Measurements from ENCODE around the gene ZNF668.

ZNF668 gene

DNA sequence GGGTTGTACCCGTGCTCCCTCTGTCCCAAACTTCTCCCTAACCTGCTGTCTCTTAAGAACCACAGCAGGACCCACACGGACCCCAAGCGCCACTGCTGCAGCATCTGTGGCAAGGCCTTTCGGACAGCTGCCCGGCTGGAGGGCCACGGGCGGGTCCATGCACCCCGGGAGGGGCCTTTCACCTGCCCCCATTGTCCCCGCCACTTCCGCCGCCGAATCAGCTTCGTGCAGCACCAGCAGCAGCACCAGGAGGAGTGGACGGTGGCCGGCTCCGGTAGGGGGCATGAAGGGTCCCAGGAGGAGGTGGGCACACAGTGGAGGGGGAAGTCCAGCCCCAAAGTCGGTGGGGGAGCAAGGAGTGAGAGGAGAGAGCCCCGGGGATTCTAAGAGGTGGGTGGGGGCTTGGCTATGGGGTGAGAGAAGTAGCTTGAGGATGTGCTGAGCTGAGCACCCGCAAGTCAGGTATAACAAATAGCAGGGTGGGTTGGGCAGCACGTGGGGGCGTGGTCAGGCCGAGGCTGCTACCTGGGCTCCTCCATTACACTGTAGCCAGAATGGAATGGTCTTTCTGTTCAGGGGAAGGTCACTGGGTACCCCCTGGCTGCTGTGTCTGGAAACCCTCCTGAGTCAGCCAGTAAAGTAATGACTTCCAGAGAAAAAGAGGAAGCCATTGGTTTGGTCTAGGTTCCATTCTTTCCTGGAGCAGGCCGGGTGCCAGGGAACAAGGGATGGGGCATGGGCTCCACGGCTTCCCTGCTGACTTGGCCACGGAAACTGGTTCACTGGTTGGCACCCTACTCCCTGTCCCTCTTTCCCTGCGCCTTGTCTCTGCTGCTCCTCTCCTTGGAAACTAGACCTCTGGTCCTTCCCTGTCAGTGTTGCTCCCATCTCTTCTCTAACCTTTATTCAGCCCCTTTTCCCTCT, 7.7 kb upstream of the ZNF668 start:
- DNase-seq: no peak

DNA sequence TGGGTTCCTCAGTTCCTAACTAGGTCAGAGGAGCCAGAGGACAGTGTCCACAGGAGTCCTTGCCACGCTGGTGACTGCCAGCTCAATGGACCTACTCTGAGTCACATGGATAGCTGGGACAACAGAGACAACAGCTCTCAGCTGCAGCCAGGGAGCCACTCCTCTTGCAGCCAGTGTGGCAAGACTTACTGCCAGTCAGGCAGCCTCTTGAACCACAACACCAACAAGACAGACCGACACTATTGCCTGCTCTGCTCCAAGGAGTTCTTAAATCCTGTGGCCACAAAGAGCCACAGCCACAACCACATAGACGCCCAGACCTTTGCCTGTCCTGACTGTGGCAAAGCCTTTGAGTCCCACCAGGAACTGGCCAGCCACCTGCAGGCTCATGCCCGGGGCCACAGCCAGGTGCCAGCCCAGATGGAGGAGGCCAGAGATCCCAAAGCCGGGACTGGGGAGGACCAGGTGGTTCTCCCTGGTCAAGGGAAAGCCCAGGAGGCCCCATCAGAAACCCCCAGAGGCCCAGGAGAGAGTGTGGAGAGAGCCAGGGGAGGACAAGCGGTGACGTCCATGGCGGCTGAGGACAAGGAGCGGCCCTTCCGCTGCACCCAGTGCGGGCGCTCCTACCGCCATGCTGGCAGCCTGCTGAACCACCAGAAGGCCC, 6.8 kb upstream of the ZNF668 start:
- DNase-seq: no peak

DNA sequence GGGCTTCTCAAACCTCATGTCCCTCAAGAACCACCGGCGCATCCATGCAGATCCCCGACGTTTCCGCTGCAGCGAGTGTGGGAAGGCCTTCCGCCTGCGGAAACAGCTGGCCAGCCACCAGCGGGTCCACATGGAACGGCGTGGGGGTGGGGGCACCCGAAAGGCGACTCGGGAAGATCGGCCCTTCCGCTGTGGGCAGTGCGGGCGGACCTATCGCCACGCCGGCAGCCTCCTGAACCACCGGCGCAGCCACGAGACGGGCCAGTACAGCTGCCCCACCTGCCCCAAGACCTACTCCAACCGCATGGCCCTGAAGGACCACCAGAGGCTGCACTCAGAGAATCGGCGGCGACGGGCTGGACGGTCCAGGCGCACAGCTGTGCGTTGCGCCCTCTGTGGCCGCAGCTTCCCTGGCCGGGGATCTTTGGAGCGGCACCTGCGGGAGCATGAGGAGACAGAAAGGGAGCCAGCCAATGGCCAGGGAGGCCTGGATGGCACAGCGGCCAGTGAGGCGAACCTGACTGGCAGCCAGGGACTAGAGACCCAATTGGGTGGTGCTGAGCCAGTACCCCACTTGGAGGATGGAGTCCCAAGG, 6.1 kb upstream of the ZNF668 start:
- DNase-seq: no peak

DNA sequence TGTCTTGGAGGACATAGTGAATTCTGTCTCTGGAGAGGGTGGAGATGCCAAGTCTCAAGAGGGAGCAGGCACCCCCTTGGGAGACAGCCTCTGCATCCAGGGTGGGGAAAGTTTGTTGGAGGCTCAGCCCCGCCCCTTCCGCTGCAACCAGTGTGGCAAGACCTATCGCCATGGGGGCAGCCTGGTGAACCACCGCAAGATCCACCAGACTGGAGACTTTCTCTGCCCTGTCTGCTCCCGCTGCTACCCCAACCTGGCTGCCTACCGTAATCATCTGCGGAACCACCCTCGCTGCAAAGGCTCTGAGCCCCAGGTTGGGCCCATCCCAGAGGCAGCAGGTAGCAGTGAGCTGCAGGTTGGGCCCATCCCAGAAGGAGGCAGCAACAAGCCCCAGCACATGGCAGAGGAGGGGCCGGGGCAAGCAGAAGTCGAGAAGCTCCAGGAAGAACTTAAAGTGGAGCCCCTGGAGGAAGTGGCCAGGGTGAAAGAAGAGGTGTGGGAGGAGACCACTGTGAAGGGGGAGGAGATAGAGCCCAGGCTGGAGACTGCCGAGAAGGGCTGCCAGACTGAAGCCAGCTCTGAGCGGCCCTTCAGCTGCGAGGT, 5.4 kb upstream of the ZNF668 start:
- no peak for DNase-seq

DNA sequence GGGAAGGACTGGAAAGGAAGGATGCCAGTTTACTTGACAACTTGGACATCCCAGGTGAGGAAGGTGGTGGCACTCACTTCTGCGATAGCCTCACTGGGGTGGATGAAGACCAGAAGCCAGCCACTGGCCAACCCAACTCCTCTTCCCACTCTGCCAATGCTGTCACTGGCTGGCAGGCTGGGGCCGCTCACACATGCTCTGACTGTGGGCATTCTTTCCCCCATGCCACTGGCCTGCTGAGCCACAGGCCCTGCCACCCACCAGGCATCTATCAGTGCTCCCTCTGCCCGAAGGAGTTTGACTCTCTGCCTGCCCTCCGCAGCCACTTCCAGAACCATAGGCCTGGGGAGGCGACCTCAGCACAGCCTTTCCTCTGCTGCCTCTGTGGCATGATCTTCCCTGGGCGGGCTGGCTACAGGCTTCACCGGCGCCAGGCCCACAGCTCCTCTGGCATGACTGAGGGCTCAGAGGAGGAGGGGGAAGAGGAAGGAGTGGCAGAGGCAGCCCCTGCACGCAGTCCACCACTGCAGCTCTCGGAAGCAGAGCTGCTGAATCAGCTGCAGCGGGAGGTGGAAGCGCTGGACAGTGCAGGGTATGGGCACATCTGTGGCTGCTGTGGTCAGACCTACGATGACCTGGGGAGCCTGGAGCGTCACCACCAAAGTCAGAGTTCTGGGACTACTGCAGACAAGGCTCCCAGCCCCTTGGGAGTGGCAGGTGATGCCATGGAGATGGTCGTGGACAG, 4.7 kb upstream of the ZNF668 start:
- DNase-seq: no peak

DNA sequence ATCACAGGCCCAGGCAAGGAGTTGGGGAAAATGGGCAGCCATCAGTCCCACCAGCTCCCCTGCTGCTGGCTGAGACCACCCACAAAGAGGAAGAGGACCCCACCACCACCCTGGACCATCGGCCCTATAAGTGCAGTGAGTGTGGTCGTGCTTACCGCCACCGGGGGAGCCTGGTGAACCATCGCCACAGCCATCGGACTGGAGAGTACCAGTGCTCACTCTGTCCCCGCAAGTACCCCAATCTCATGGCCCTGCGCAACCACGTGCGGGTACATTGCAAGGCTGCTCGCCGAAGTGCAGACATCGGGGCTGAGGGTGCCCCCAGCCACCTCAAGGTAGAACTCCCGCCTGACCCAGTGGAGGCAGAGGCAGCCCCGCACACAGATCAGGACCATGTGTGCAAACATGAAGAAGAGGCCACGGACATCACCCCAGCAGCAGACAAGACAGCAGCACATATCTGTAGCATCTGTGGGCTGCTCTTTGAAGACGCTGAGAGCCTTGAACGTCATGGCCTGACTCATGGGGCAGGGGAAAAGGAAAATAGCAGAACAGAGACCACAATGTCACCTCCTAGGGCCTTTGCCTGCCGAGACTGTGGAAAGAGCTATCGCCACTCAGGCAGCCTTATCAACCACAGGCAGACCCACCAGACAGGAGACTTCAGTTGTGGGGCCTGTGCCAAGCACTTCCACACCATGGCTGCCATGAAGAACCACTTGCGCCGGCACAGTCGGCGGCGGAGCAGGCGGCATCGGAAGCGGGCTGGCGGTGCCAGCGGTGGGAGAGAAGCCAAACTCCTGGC, 3.8 kb upstream of the ZNF668 start:
- no peak for DNase-seq

DNA sequence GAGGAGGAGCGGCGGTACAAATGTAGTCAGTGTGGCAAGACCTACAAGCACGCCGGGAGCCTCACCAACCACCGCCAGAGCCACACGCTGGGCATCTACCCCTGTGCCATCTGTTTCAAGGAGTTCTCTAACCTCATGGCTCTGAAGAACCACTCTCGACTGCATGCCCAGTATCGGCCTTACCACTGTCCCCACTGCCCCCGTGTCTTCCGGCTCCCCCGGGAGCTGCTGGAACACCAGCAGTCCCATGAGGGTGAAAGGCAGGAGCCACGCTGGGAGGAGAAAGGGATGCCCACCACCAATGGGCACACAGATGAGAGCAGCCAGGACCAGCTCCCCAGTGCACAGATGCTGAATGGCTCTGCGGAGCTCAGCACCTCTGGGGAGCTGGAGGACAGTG, 3.0 kb upstream of the ZNF668 start:
- DNase-seq: no peak

DNA sequence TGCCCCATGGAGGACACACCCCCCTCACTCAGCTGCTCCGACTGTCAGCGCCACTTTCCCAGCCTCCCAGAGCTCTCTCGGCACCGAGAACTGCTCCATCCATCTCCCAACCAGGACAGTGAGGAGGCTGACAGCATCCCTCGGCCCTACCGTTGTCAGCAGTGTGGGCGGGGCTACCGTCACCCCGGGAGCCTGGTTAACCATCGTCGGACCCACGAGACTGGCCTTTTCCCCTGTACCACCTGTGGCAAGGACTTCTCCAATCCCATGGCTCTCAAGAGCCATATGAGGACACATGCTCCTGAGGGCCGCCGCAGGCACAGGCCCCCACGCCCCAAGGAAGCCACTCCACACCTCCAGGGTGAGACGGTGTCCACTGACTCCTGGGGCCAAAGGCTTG, 2.3 kb upstream of the ZNF668 start:
- DNase-seq: no peak

DNA sequence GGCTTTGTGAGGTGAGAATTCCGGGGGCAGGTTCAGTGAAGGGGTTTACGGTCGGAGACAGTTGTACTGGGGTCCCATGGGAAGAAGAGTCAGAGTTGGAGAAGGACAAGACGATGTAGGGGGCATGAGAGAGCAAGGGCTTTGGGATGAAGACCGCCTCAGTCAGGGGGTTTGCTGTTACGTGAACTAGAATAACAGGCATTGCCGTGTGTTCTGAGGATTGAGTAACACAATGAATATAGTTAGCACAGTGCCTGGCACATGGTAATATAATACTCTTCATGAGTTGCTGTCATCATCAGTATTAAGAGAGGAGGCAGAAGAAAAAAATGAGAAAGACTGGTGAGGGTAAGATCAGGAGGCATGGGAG, 759 bp upstream of the ZNF668 start:
- DNase-seq: no peak

DNA sequence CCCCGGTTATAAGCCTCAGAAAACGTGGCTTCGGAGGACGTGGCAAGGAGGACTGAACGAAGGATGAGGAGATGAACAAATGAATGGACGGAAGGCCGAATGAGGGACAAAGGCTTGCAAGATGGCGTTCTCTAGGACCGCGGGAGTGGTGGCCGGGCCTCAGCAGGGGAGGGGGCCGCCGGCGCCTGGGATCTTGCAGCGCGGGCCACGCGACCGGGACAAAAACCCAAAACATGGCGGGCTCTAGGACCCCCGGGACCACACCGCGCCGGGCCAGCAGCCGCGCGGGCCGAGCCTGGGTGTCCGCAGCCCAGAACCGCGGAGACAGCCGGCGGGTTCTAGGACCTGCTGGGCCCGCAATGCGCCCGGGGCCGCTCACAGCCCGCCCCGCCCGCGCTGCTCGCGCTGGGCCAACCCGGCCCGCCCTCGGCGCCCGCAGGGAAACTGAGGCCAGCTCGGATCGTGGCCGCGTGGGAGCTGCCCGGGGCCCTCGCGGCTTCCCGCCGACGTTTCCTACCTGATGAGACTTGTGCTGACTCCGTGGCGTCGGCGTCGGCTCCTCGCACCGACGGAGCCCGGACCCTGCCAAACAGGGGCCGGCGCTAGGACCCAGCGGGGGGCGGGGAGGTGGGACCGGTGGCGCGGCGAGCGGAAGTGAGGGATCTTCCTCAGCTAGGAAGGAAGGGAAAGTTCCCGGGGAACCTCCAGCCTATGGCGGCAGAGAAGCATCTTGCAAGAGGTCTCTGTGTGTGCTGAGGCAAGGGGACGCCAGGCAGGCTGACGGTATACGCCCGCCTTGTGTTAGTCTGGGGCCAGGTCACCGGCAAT, 684 bp downstream of the ZNF668 start:
- peak; percentile 95 for DNase-seq

DNA sequence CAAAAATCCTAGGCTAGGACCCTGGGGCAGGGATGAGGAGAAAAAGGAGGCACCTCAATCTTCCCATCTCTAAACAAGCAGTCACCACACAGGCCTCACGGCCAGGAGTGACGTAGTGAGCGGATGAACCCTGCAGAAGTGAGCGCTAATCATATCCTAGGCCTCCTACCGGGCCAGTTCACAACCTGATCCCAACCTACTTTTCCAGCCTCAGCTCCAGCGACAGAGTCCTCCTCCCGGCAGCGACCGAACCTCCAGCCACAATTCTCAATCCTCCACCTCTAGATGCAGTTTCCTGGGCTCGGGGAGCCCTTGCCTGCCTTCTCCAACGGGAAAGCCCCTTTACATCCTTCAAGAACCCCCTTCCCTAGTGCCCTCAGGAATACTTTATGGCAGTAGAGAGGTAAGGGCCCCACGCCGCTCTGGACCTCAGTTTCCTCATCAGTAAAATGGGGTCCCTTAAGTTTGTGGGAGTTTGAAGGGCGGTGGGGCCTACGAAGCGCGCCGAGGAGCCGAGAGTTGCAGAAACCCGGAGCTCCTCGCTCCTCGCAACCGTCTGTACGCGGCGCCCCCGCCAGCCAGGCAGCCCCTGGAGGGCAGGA, 1.4 kb downstream of the ZNF668 start:
- peak; percentile 58 for DNase-seq

DNA sequence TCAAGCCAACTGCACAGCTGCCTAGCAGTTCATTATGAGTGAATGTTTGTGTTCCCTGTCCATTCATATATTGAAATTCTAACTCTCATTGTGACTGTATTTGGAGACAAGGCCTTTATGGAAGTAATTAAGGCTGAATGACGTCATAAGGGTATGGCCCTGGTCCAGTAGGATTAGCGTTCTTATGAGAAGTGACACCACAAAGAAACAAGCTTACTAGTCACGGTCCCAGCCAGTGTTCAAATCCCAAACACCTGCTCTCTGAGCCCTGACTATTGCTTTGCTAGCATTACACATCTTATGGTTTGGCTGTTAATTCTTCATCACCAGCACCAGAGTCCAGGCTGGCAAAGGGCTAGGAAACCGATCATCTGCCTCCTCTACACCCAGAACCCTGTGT, 2.2 kb downstream of the ZNF668 start:
- peak; percentile 69 for DNase-seq

DNA sequence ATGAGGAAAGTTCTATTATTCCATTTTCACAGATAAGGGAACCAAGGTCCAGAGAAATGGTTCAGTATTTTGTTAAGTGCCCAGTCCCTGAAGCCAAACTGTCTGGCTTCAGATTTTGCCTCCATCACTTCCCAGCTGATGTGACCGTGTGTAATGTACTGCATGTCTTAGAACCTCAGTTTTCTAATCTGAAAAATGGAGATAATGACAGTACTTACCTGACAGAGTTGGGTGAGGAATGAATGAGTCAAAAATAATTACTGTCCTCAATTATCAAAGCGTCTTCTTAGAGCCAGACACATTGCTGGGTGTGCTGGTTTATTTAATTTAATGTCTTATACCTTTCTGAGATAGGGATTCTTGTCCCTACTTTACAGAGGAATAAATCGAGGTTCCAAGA, 6.7 kb downstream of the ZNF668 start:
- no peak for DNase-seq

DNA sequence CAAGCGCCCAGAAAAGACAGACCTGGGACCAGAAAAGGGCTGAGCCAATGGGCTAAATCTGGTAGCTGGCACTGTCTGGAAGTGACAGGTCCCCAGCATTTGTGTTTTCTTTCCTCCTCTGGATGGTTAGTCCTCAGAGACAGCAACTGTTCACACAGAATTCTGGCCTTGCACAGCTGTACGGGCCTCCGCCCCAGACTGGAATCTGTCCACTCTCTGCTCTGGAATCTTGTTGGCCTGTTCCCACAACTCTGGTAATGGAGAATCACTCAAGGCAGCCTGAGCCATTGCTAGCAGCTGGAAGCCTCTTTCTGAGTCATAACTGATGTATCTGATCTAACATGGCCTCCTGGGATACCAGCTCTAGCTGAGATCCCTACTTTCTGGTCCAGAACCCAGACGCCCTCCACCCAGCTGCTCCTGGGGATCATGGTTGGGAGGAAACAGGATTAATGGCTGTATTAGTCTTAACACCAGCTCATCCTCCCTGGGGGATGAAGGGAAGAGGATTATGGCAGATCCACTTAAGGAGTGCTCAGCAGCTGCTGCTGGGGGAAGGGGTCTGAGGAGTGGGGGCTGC, 9.1 kb downstream of the ZNF668 start:
- DNase-seq: peak; percentile 93

DNA sequence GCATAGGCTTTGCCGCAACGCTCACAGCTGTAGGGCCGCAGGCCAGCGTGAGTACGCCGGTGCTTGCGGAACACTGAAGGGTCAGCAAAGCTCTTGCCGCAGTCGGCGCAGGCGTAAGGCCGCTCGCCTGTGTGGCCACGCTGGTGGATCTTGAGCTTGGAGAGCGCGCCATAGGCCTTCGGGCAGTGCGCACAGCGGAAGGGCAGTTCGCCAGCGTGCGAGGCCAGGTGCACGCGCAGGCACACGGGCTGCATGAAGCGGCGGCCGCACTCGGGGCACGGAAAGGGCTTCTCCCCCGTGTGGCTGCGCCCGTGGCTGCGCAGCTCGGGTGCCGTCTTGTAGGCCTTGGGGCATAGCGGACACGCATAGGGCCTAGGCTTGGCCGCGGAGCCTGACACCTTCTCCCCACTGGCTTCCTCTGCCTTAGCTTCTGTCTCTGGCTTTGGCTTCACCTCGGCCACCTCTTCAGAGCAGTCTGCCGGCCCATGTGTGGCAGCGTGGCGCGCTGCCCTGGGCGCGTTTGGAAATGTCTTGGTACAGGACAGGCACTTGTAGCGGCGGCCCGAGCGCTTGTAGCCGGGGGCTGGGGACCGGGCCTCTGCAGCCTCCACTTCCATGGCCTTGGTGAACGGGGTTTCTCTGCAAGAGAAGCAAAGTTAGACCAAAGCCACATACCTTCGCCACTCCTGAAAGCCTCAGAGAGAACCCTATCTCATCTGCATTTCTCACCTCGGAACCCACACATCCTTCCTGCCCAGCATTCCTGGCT, 10.0 kb downstream of the ZNF668 start:
- no peak for DNase-seq

DNA sequence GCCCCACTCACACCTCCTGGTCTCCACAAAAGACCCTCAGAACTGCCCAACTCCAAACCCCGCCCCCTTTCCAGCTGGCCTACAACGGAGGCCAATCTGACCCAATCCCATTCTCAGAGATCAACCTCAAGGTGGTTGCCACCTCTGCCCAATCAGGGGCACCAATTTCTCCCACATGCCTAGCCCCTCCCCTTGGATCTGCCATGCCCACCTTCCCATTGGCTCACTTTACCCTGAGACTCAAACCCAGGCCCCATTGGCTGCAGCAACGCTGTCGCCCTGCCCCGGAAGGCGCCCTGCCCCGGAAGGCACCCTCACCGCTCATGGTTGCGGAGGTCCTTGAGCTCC, 10.6 kb downstream of the ZNF668 start:
- no peak for DNase-seq

DNA sequence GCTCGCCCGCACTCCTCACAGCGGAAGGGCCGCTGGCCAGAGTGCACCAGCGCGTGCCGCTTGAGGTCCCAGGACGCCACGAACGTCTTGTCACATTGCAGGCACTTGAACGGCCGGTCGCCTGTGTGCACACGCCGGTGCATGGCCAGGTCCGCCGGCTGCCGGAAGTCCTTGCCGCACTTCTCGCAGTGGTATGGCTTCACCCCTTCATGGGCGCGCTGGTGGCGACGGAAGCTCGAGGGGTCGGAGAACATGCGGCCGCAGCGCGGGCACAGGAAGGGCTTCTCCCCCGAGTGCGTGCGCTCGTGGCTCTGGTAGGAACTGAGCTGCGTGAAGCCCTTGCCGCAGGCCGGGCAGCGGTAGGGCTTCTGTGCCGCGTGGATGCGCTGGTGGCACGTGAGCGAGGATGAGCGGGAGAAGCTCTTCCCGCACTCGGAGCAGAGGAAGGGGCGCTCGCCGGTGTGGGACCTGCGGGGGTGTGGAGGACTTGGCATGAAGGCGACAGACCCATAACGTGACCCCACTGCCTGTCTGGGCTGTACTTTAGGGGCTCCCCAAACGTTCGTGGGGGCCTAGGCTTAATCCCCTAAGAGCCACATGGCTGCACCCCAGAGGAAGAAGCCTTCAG, 12.1 kb downstream of the ZNF668 start:
- DNase-seq: no peak

DNA sequence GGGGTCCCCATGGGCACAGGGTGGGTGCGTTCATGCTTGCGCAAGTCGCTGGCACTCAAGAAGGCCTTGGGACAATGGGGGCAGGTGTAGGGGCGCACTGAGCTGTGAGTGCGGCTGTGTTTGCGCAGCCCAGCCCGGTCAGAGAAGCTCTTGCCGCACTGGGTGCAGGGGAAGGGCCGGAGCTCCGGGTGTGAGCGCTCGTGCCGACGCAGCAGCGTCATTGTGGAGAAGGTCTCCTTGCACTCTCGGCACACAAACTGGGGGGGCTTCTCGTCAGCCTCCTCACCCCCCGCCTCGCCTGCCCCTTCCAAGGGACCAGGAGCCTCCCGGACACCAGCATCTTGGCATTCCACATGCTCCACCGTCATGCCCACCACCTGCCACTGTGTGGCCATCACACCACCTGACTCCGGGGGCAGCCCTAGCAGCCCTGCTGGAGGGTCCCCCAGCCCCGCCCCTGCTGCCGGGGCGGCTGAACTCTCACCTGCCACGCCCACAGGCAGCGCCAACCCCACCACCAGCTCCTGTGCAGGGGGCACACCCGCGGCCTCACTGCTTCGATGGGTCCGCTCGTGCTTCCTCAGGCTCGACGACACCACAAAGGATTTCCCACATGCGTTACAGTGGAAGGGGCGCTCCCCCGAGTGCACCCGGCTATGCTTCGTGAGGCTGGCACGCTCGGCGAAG, 12.8 kb downstream of the ZNF668 start:
- no peak for DNase-seq

Data from right hindlimb (tissue), 1 donor.